GM21447 (cell line): ENCODE measurements around the gene ACOX3.

ENCODE experiments used
- ATAC-seq: cut with Tn5 transposase; IDR thresholded peaks from one replicate; pipeline ENCODE4 v1.9.1; 2021; ENCODE audit not compliant: unreplicated experiment

Gene ACOX3

GRCh38 chr4:8468746-8469535 is 28.4 kb upstream of the ACOX3 start:
- ATAC-seq = peak; percentile 73

- ATAC-seq = no peak
Observed at GRCh38 chr4:8467016-8467415, 26.5 kb upstream of the ACOX3 start.

GRCh38 chr4:8465615-8466611 is 25.4 kb upstream of the ACOX3 start:
- ATAC-seq = no peak

GRCh38 chr4:8464381-8464780 is 23.9 kb upstream of the ACOX3 start:
- no peak for ATAC-seq

- ATAC-seq = no peak
Observed at GRCh38 chr4:8463811-8464210, 23.3 kb upstream of the ACOX3 start.

GRCh38 chr4:8461616-8462015 is 21.1 kb upstream of the ACOX3 start:
- no peak for ATAC-seq

GRCh38 chr4:8461086-8461485 is 20.6 kb upstream of the ACOX3 start:
- ATAC-seq = no peak

- no peak for ATAC-seq
Observed at GRCh38 chr4:8459867-8460445, 19.4 kb upstream of the ACOX3 start.

- no peak for ATAC-seq
Observed at GRCh38 chr4:8457646-8458252, 17.2 kb upstream of the ACOX3 start.

- ATAC-seq = no peak
Observed at GRCh38 chr4:8453957-8454356, 13.4 kb upstream of the ACOX3 start.

- ATAC-seq = no peak
Observed at GRCh38 chr4:8451440-8452182, 11.1 kb upstream of the ACOX3 start.

- no peak for ATAC-seq
Observed at GRCh38 chr4:8446122-8446521, 5.6 kb upstream of the ACOX3 start.

- no peak for ATAC-seq
Observed at GRCh38 chr4:8443801-8444200, 3.3 kb upstream of the ACOX3 start.

- no peak for ATAC-seq
Observed at GRCh38 chr4:8442596-8443358, 2.3 kb upstream of the ACOX3 start.

- no peak for ATAC-seq
Observed at GRCh38 chr4:8441499-8442091, 1.1 kb upstream of the ACOX3 start.

GRCh38 chr4:8439914-8440491 is 520 bp downstream of the ACOX3 start:
- ATAC-seq = peak; percentile 30

GRCh38 chr4:8439168-8439567 is 1.4 kb downstream of the ACOX3 start:
- no peak for ATAC-seq

GRCh38 chr4:8438743-8439142 is 1.8 kb downstream of the ACOX3 start:
- ATAC-seq = no peak

GRCh38 chr4:8437281-8437680 is 3.2 kb downstream of the ACOX3 start:
- no peak for ATAC-seq
